GM12872 (cell line): Measurements from ENCODE around the gene RPS19BP1.

ENCODE experiments used
- CTCF ChIP-seq: IDR thresholded peaks from 3 replicates; pipeline ENCODE4 v1.5.1; 2011; ENCODE audit warnings: low read depth, mild to moderate bottlenecking, low read length, moderate library complexity; ENCODE audit not compliant: insufficient read depth

The RPS19BP1 gene

GRCh38 chr22:39534092-39534506 lies 1.6 kb upstream of the RPS19BP1 start:
- no peak for TF ChIP-seq CTCF

GRCh38 chr22:39530692-39531331 lies 1.7 kb downstream of the RPS19BP1 start:
- peak; percentile 39; the same call in 1 of the 3 replicates for TF ChIP-seq CTCF

- TF ChIP-seq CTCF, result no peak
Measured at GRCh38 chr22:39530116-39530515, 2.4 kb downstream of the RPS19BP1 start.

- TF ChIP-seq CTCF, result no peak
Measured at GRCh38 chr22:39529487-39529851, 3.1 kb downstream of the RPS19BP1 start.

GRCh38 chr22:39528681-39529486 lies 3.7 kb downstream of the RPS19BP1 start:
- peak; percentile 99 for TF ChIP-seq CTCF

- TF ChIP-seq CTCF, result no peak
Measured at GRCh38 chr22:39528080-39528661, 4.4 kb downstream of the RPS19BP1 start.

- TF ChIP-seq CTCF, result no peak
Measured at GRCh38 chr22:39527481-39527961, 5.0 kb downstream of the RPS19BP1 start.
